GM18517 (cell line): ENCODE results near the gene GAGE12C.
"Not testable (repeated sequence)": the region's sequence is repeated elsewhere in the genome, so short reads cannot be mapped to it uniquely, and the experiment has no call there.

Experiments used
- ATAC-seq: cut with Tn5 transposase; IDR thresholded peaks from one replicate; pipeline ENCODE4 v1.9.1; 2021; ENCODE audit warnings: mild to moderate bottlenecking, moderate library complexity; ENCODE audit not compliant: unreplicated experiment

The GAGE12C gene

GRCh38 chrX:49531877-49532276 is at the start of gene GAGE12C:
GAGE12C (plus strand) TSS chrX:49532177; CDS start chrX:49533332, 1,155 bp downstream.
- ATAC-seq, result not testable (repeated sequence)

- not testable (repeated sequence) for ATAC-seq
These were observed 9.5 kb downstream of the GAGE12C start, which contains the start of gene GAGE12D for GRCh38 chrX:49541433-49541832. GAGE12D (plus strand) TSS chrX:49541733; CDS start chrX:49542888, 1,155 bp downstream.

GRCh38 chrX:49550989-49551388 is 19.0 kb downstream of the GAGE12C start, which contains the start of gene GAGE12E:
GAGE12E (plus strand) TSS chrX:49551289; CDS start chrX:49552444, 1,155 bp downstream.
- not testable (repeated sequence) for ATAC-seq

GRCh38 chrX:49560542-49560941 is 28.6 kb downstream of the GAGE12C start, which contains the start of gene GAGE12F:
GAGE12F (plus strand) TSS chrX:49560842; CDS start chrX:49561997, 1,155 bp downstream.
- ATAC-seq, result not testable (repeated sequence)

- not testable (repeated sequence) for ATAC-seq
These were observed 36.8 kb downstream of the GAGE12C start for GRCh38 chrX:49568728-49569127.

DNA sequence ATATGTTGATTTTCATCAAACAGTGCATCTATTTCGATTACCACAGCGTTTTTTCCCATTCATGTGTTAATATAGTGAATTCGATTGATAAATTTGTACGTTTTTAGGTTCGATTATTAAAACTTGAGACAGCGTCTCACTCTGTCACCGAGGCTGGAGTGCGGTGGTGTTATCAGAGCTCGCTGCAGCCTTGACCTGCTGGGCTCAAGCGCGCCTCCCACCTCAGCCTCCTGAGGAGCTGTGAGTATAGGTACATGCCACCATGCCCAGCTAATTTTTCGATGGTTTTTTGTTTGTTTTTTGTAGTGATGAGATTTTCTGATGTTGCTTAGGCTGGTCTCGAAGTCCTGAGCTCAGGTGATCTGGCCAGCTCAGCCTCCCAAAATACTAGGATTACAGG is 37.2 kb downstream of the GAGE12C start:
- ATAC-seq, result not testable (repeated sequence)

DNA sequence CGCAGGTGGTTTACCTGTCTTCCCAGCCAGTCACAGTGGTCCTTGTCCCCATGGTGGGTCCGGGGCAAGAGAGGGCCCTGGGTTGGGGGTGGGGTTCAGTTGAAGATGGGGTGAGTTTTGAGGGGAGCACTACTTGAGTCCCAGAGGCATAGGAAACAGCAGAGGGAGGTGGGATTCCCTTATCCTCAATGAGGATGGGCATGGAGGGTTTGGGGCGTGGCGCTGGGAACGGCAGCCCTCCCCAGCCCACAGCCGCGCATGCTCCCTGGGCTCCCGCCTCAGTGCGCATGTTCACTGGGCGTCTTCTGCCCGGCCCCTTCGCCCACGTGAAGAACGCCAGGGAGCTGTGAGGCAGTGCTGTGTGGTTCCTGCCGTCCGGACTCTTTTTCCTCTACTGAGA is 38.1 kb downstream of the GAGE12C start, which contains the start of gene GAGE12G:
TSS of gene GAGE12G (plus strand) at position 301 of the 400 bp plus-strand sequence. CDS start 1,155 bp downstream, outside the sequence.
- not testable (repeated sequence) for ATAC-seq

- ATAC-seq, result not testable (repeated sequence)
These were observed 47.7 kb downstream of the GAGE12C start, which contains the start of gene GAGE12H for GRCh38 chrX:49579649-49580048. GAGE12H (plus strand) TSS chrX:49579949; CDS start chrX:49581104, 1,155 bp downstream.
